ENCODE measurements around the gene MACROD2. TPM values are rescaled to one million over a fixed set of nuclear protein-coding genes. Genes with fewer than 3 reads are reported as not detected.

MACROD2 gene
- total RNA-seq, 2 donors from 2014 or later: 8.0 to 19.4 TPM

DNA sequence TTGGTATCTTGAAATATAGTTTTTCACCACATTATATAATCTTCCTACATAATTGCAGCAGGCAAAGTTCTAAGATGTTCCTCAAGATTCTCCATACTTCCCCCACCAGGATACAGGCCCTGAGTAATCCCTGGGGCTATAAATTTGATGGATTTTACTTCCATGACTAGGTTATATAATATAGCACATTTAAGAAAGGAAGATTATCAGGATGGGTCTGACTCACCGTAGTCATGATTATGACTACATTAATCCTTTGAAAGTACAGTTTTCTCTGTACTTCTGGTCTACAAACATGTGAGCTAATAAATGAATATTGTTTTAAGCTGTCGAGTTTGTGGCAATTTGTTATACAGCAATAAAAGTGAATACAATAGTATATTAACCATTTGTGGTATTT is 122.5 kb downstream of the MACROD2 start:
- Histone ChIP-seq H3K4me3 (no peak overlapping the region), H3K9me3 (no peaks in the 10 kb centered on the region), H3K4me1 (replicated peaks) (no peaks in the 10 kb centered on the region), H3K27ac (no peak overlapping the region), H3K27me3 (replicated peaks; ENCODE audit: insufficient read depth) (no peaks in the 10 kb centered on the region), H3K36me3 (no peaks in the 10 kb centered on the region)
- intact Hi-C loops (cut with DNase I): no loop called here
- WGBS: 39% methylated on average over 2 of the region's 2 CpGs
- DNase-seq (ENCODE audit: low spot score): no peak
- TF ChIP-seq POLR2AphosphoS5 (IDR thresholded peaks at IDR 0.05) (no peak), POLR2A (IDR thresholded peaks at IDR 0.05) (no peak)
- TF ChIP-seq, protein P1, sequence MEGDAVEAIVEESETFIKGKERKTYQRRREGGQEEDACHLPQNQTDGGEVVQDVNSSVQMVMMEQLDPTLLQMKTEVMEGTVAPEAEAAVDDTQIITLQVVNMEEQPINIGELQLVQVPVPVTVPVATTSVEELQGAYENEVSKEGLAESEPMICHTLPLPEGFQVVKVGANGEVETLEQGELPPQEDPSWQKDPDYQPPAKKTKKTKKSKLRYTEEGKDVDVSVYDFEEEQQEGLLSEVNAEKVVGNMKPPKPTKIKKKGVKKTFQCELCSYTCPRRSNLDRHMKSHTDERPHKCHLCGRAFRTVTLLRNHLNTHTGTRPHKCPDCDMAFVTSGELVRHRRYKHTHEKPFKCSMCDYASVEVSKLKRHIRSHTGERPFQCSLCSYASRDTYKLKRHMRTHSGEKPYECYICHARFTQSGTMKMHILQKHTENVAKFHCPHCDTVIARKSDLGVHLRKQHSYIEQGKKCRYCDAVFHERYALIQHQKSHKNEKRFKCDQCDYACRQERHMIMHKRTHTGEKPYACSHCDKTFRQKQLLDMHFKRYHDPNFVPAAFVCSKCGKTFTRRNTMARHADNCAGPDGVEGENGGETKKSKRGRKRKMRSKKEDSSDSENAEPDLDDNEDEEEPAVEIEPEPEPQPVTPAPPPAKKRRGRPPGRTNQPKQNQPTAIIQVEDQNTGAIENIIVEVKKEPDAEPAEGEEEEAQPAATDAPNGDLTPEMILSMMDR (IDR thresholded peaks at IDR 0.05): no peak

- intact Hi-C loops (cut with DNase I): no loop called here
- Histone ChIP-seq H3K36me3 (no peaks in the 10 kb centered on the region), H3K4me3 (no peak overlapping the region), H3K4me1 (replicated peaks) (no peaks in the 10 kb centered on the region), H3K9me3 (no peaks in the 10 kb centered on the region), H3K27ac (no peak overlapping the region), H3K27me3 (replicated peaks; ENCODE audit: insufficient read depth) (no peaks in the 10 kb centered on the region)
- WGBS: 81% methylated on average over 2 of the region's 2 CpGs
- TF ChIP-seq, protein P1 (IDR thresholded peaks at IDR 0.05): no peak
- no peak for TF ChIP-seq POLR2A (IDR thresholded peaks at IDR 0.05)
- TF ChIP-seq POLR2AphosphoS5 (IDR thresholded peaks at IDR 0.05): no peak
- DNase-seq (ENCODE audit: low spot score): no peak
These were observed 131.5 kb downstream of the MACROD2 start for GRCh38 chr20:14126856-14127255.

GRCh38 chr20:14127514-14128223 is 132.4 kb downstream of the MACROD2 start:
- no peak for DNase-seq (ENCODE audit: low spot score)
- intact Hi-C loops (cut with DNase I): no loop called here
- no peaks in the 10 kb centered on the region for H3K9me3 ChIP-seq
- no peaks in the 10 kb centered on the region for H3K27me3 ChIP-seq (replicated peaks; ENCODE audit: insufficient read depth)
- H3K4me1 ChIP-seq (replicated peaks): no peaks in the 10 kb centered on the region
- no peaks in the 10 kb centered on the region for H3K36me3 ChIP-seq
- TF ChIP-seq POLR2A (IDR thresholded peaks at IDR 0.05): no peak
- TF ChIP-seq, protein P1 (IDR thresholded peaks at IDR 0.05): no peak
- no peak for TF ChIP-seq POLR2AphosphoS5 (IDR thresholded peaks at IDR 0.05)
- no peak overlapping the region for H3K4me3 ChIP-seq
- WGBS: 74% methylated on average over 2 of the region's 2 CpGs
- no peak overlapping the region for H3K27ac ChIP-seq

- Histone ChIP-seq H3K4me1 (replicated peaks) (no peaks in the 10 kb centered on the region), H3K9me3 (no peaks in the 10 kb centered on the region), H3K27ac (no peak overlapping the region), H3K36me3 (no peaks in the 10 kb centered on the region), H3K27me3 (replicated peaks; ENCODE audit: insufficient read depth) (no peaks in the 10 kb centered on the region), H3K4me3 (no peak overlapping the region)
- WGBS: 20% methylated on average over 3 of the region's 3 CpGs
- peak; percentile 14 for DNase-seq (ENCODE audit: low spot score)
- intact Hi-C loops (cut with DNase I): no loop called here
- TF ChIP-seq POLR2AphosphoS5 (IDR thresholded peaks at IDR 0.05): peak; percentile 52
- TF ChIP-seq POLR2A (IDR thresholded peaks at IDR 0.05): no peak
- TF ChIP-seq, protein P1 (IDR thresholded peaks at IDR 0.05): no peak
These were observed 138.7 kb downstream of the MACROD2 start for GRCh38 chr20:14134004-14134403.

- no peaks in the 10 kb centered on the region for H3K4me1 ChIP-seq (replicated peaks)
- DNase-seq (ENCODE audit: low spot score): peak; percentile 41
- H3K27me3 ChIP-seq (replicated peaks; ENCODE audit: insufficient read depth): no peaks in the 10 kb centered on the region
- TF ChIP-seq POLR2A (IDR thresholded peaks at IDR 0.05): no peak
- TF ChIP-seq, protein P1 (IDR thresholded peaks at IDR 0.05): peak in 3 of 4 experiments; percentile 44 to 65 (median 61)
- no peaks in the 10 kb centered on the region for H3K9me3 ChIP-seq
- intact Hi-C loops (cut with DNase I): loop anchor here (10.0 kb wide), 1 partner anchor 193 kb away; the partner anchor contains the start of gene FLRT3
- H3K27ac ChIP-seq: no peak overlapping the region
- WGBS: 19% methylated on average over 5 of the region's 5 CpGs
- no peaks in the 10 kb centered on the region for H3K36me3 ChIP-seq
- H3K4me3 ChIP-seq: no peak overlapping the region
These were observed 146.9 kb downstream of the MACROD2 start for GRCh38 chr20:14142171-14142570.
